ENCODE measurements around the gene TMEM59L.
"Not testable (repeated sequence)": the region's sequence is repeated elsewhere in the genome, so short reads cannot be mapped to it uniquely, and the experiment has no call there.

The TMEM59L gene

GRCh38 chr19:18587962-18588610 is 24.6 kb upstream of the TMEM59L start:
- H3K36me3 ChIP-seq (ENCODE audit: control insufficient read depth, insufficient read depth, low read length), result 0 out of 2 replicates have a peak, but pooled peaks cover 3% of the 10 kb centered on the region
- H3K4me3 ChIP-seq (ENCODE audit: low read length), result peak overlapping the region; percentile 81; the same call in 1 of the 2 replicates
- no CpG with 5 or more reads among the region's 16 CpGs for WGBS (ENCODE audit: insufficient coverage, insufficient read length)
- no peaks in the 10 kb centered on the region for H3K9me3 ChIP-seq (ENCODE audit: control insufficient read depth, insufficient read depth, low read length)
- peaks cover 4% of the 10 kb centered on the region; the same call in 1 of the 2 replicates for H3K4me1 ChIP-seq (ENCODE audit: control insufficient read depth, insufficient read depth, low read length)
- no peaks in the 10 kb centered on the region for H3K27me3 ChIP-seq (ENCODE audit: control insufficient read depth, insufficient read depth, low read length)
- no peak overlapping the region for H3K27ac ChIP-seq (ENCODE audit: low read length)
- no peak for DNase-seq (ENCODE audit: low read depth, low spot score)

- Histone ChIP-seq H3K36me3 (ENCODE audit: control insufficient read depth, insufficient read depth, low read length) (0 out of 2 replicates have a peak, but pooled peaks cover 3% of the 10 kb centered on the region), H3K27ac (ENCODE audit: low read length) (no peak within 1 kb of the TSS), H3K9me3 (ENCODE audit: control insufficient read depth, insufficient read depth, low read length) (no peaks in the 10 kb centered on the region), H3K4me1 (ENCODE audit: control insufficient read depth, insufficient read depth, low read length) (peaks cover 7% of the 10 kb centered on the region; the same call in 1 of the 2 replicates), H3K4me3 (ENCODE audit: low read length) (peak within 1 kb of the TSS; percentile 81), H3K27me3 (ENCODE audit: control insufficient read depth, insufficient read depth, low read length) (no peaks in the 10 kb centered on the region)
- no peak for DNase-seq (ENCODE audit: low read depth, low spot score)
- WGBS (ENCODE audit: insufficient coverage, insufficient read length), result no CpG with 5 or more reads among the region's 72 CpGs
These were observed 23.9 kb upstream of the TMEM59L start, which contains the start of gene REX1BD for GRCh38 chr19:18588611-18589379. Gene REX1BD, plus strand, starts transcription at chr19:18588798. Its CDS starts 4 bp downstream, at chr19:18588802.

GRCh38 chr19:18589380-18590272 is 23.0 kb upstream of the TMEM59L start:
- H3K27ac ChIP-seq (ENCODE audit: low read length), result no peak overlapping the region
- H3K4me1 ChIP-seq (ENCODE audit: control insufficient read depth, insufficient read depth, low read length), result peaks cover 7% of the 10 kb centered on the region; the same call in 1 of the 2 replicates
- H3K36me3 ChIP-seq (ENCODE audit: control insufficient read depth, insufficient read depth, low read length), result 0 out of 2 replicates have a peak, but pooled peaks cover 3% of the 10 kb centered on the region
- H3K4me3 ChIP-seq (ENCODE audit: low read length), result peak overlapping the region; percentile 81; the same call in 1 of the 2 replicates
- WGBS (ENCODE audit: insufficient coverage, insufficient read length), result no CpG with 5 or more reads among the region's 52 CpGs
- DNase-seq (ENCODE audit: low read depth, low spot score), result no peak
- no peaks in the 10 kb centered on the region for H3K27me3 ChIP-seq (ENCODE audit: control insufficient read depth, insufficient read depth, low read length)
- no peaks in the 10 kb centered on the region for H3K9me3 ChIP-seq (ENCODE audit: control insufficient read depth, insufficient read depth, low read length)

- 0 out of 2 replicates have a peak, but pooled peaks cover 3% of the 10 kb centered on the region for H3K36me3 ChIP-seq (ENCODE audit: control insufficient read depth, insufficient read depth, low read length)
- H3K4me1 ChIP-seq (ENCODE audit: control insufficient read depth, insufficient read depth, low read length), result peaks cover 13% of the 10 kb centered on the region
- H3K4me3 ChIP-seq (ENCODE audit: low read length), result peak overlapping the region; percentile 15; the same call in 1 of the 2 replicates
- no peaks in the 10 kb centered on the region for H3K27me3 ChIP-seq (ENCODE audit: control insufficient read depth, insufficient read depth, low read length)
- no CpG with 5 or more reads among the region's 40 CpGs for WGBS (ENCODE audit: insufficient coverage, insufficient read length)
- DNase-seq (ENCODE audit: low read depth, low spot score), result peak; percentile 99
- no peak overlapping the region for H3K27ac ChIP-seq (ENCODE audit: low read length)
- no peaks in the 10 kb centered on the region for H3K9me3 ChIP-seq (ENCODE audit: control insufficient read depth, insufficient read depth, low read length)
These were observed 22.1 kb upstream of the TMEM59L start for GRCh38 chr19:18590273-18591272.

GRCh38 chr19:18591735-18592385 is 20.8 kb upstream of the TMEM59L start:
- no peak overlapping the region for H3K4me3 ChIP-seq (ENCODE audit: low read length)
- H3K27ac ChIP-seq (ENCODE audit: low read length), result no peak overlapping the region
- H3K27me3 ChIP-seq (ENCODE audit: control insufficient read depth, insufficient read depth, low read length), result no peaks in the 10 kb centered on the region
- no CpG with 5 or more reads among the region's 22 CpGs for WGBS (ENCODE audit: insufficient coverage, insufficient read length)
- H3K9me3 ChIP-seq (ENCODE audit: control insufficient read depth, insufficient read depth, low read length), result no peaks in the 10 kb centered on the region
- no peak for DNase-seq (ENCODE audit: low read depth, low spot score)
- peaks cover 18% of the 10 kb centered on the region for H3K4me1 ChIP-seq (ENCODE audit: control insufficient read depth, insufficient read depth, low read length)
- H3K36me3 ChIP-seq (ENCODE audit: control insufficient read depth, insufficient read depth, low read length), result 0 out of 2 replicates have a peak, but pooled peaks cover 3% of the 10 kb centered on the region

GRCh38 chr19:18592732-18593131 is 19.9 kb upstream of the TMEM59L start:
- not testable (repeated sequence) for H3K9me3 ChIP-seq (ENCODE audit: control insufficient read depth, insufficient read depth, low read length); H3K27ac ChIP-seq (ENCODE audit: low read length); H3K4me3 ChIP-seq (ENCODE audit: low read length); H3K27me3 ChIP-seq (ENCODE audit: control insufficient read depth, insufficient read depth, low read length); H3K36me3 ChIP-seq (ENCODE audit: control insufficient read depth, insufficient read depth, low read length); DNase-seq (ENCODE audit: low read depth, low spot score)
- no CpG with 5 or more reads among the region's 5 CpGs for WGBS (ENCODE audit: insufficient coverage, insufficient read length)
- peaks cover 19% of the 10 kb centered on the region for H3K4me1 ChIP-seq (ENCODE audit: control insufficient read depth, insufficient read depth, low read length)

- Histone ChIP-seq H3K36me3 (ENCODE audit: control insufficient read depth, insufficient read depth, low read length) (0 out of 2 replicates have a peak, but pooled peaks cover 3% of the 10 kb centered on the region), H3K27me3 (ENCODE audit: control insufficient read depth, insufficient read depth, low read length) (no peaks in the 10 kb centered on the region), H3K9me3 (ENCODE audit: control insufficient read depth, insufficient read depth, low read length) (no peaks in the 10 kb centered on the region), H3K4me3 (ENCODE audit: low read length) (peak overlapping the region; percentile 9; the same call in 1 of the 2 replicates), H3K27ac (ENCODE audit: low read length) (no peak overlapping the region), H3K4me1 (ENCODE audit: control insufficient read depth, insufficient read depth, low read length) (peaks cover 19% of the 10 kb centered on the region)
- no peak for DNase-seq (ENCODE audit: low read depth, low spot score)
- WGBS (ENCODE audit: insufficient coverage, insufficient read length), result no CpG with 5 or more reads among the region's 25 CpGs
These were observed 19.1 kb upstream of the TMEM59L start for GRCh38 chr19:18593367-18594095.

- WGBS (ENCODE audit: insufficient coverage, insufficient read length), result no CpG with 5 or more reads among the region's 54 CpGs
- no peak overlapping the region for H3K27ac ChIP-seq (ENCODE audit: low read length)
- no peak for DNase-seq (ENCODE audit: low read depth, low spot score)
These were observed 18.4 kb upstream of the TMEM59L start for GRCh38 chr19:18594096-18594823.

More at GRCh38 chr19:18594096-18594823, 18.4 kb upstream of the TMEM59L start:
- H3K27me3 ChIP-seq (ENCODE audit: control insufficient read depth, insufficient read depth, low read length), result no peaks in the 10 kb centered on the region
- no peaks in the 10 kb centered on the region for H3K9me3 ChIP-seq (ENCODE audit: control insufficient read depth, insufficient read depth, low read length)
- 0 out of 2 replicates have a peak, but pooled peaks cover 3% of the 10 kb centered on the region for H3K36me3 ChIP-seq (ENCODE audit: control insufficient read depth, insufficient read depth, low read length)
- peak overlapping the region; percentile 30; the same call in 1 of the 2 replicates for H3K4me3 ChIP-seq (ENCODE audit: low read length)
- H3K4me1 ChIP-seq (ENCODE audit: control insufficient read depth, insufficient read depth, low read length), result peaks cover 21% of the 10 kb centered on the region
